Measurements from ENCODE around the gene PDGFB.

DNA sequence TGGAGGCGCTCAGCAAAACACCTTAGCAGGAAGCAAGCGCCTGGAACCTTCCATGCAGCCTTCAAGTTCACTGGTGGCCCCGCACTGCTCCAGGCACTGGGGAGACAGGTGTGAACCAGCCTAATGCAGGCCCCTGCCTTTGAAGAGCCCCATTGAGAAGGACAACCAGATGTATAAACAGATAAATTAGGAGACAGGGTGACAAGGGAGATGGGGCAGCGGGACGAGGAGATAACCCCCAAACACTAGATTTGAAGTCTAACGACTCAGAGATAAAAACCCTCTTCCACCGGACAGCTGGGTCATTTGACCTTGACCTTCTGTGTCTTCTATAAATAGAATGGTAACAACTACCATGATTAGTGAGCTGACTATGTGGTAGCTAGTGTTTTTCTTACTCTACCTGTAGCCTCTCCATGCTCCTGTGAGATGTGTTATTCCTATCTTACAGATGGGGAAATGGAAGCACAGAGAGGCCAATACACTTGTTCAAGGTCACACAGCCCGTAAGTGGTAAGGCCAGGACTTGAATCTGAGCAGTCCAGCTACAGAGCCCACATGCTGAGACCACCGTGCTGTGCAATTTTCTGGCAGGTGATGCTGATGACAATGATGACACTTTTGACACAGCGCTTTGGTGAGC is 2.0 kb upstream of the PDGFB start:
- TF ChIP-seq, protein P1, sequence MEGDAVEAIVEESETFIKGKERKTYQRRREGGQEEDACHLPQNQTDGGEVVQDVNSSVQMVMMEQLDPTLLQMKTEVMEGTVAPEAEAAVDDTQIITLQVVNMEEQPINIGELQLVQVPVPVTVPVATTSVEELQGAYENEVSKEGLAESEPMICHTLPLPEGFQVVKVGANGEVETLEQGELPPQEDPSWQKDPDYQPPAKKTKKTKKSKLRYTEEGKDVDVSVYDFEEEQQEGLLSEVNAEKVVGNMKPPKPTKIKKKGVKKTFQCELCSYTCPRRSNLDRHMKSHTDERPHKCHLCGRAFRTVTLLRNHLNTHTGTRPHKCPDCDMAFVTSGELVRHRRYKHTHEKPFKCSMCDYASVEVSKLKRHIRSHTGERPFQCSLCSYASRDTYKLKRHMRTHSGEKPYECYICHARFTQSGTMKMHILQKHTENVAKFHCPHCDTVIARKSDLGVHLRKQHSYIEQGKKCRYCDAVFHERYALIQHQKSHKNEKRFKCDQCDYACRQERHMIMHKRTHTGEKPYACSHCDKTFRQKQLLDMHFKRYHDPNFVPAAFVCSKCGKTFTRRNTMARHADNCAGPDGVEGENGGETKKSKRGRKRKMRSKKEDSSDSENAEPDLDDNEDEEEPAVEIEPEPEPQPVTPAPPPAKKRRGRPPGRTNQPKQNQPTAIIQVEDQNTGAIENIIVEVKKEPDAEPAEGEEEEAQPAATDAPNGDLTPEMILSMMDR (IDR thresholded peaks at IDR 0.05; ENCODE audit: low read depth, low read length) = no peak
- TF ChIP-seq EZH2phosphoT487 (IDR thresholded peaks at IDR 0.05; ENCODE audit: low read depth) = no peak
